Osteocyte (in vitro differentiated cells): ENCODE measurements around the gene PPP3CA. TPM values are rescaled to one million over a fixed set of nuclear protein-coding genes. Genes with fewer than 3 reads are reported as not detected.
A peak's percentile ranks its signal among the peaks of the same experiment; 100 is the strongest.

Experiments used
- DNase-seq: peaks from one replicate; pipeline ENCODE4 v3.0.0; 2021; ENCODE audit warnings: mixed read lengths; ENCODE audit not compliant: unreplicated experiment; ENCODE audit errors: extremely low spot score
- H3K27ac Mint-ChIP-seq: one replicate; pipeline ENCODE4 v1.8.0; 2021; ENCODE audit warnings: mild to moderate bottlenecking, mixed read lengths; ENCODE audit not compliant: unreplicated experiment
- H3K27me3 Mint-ChIP-seq: one replicate; pipeline ENCODE4 v1.8.0; 2021; ENCODE audit warnings: mixed read lengths; ENCODE audit not compliant: unreplicated experiment
- H3K36me3 Mint-ChIP-seq: one replicate; pipeline ENCODE4 v1.8.0; 2021; ENCODE audit warnings: mixed read lengths; ENCODE audit not compliant: unreplicated experiment
- H3K4me1 Mint-ChIP-seq: one replicate; pipeline ENCODE4 v1.8.0; 2021; ENCODE audit warnings: mixed read lengths; ENCODE audit not compliant: unreplicated experiment
- H3K4me3 Mint-ChIP-seq: one replicate; pipeline ENCODE4 v1.8.0; 2021; ENCODE audit warnings: mild to moderate bottlenecking, moderate library complexity, mixed read lengths; ENCODE audit not compliant: unreplicated experiment
- H3K9me3 Mint-ChIP-seq: one replicate; pipeline ENCODE4 v1.8.0; 2021; ENCODE audit warnings: mixed read lengths; ENCODE audit not compliant: unreplicated experiment
- CTCF ChIP-seq: fragments of 200-600 bp; sonication (generic); IDR thresholded peaks from 2 replicates; pipeline ENCODE4 v1.5.0; 2021; ENCODE audit warnings: antibody characterized with exemption, mild to moderate bottlenecking, moderate library complexity
- total RNA-seq: library from RNA; stranded (reverse); gene quantifications from 2 replicates; pipeline ENCODE4 v1.2.1, GENCODE V29; 2021

The PPP3CA gene
- total RNA-seq, 1 donor from 2014 or later: 40.5 TPM

GRCh38 chr4:101307899-101308298, 39.4 kb downstream of the PPP3CA start:
- no peak for DNase-seq
- peaks cover 27% of the 10 kb centered on the region for H3K4me1 Mint-ChIP-seq
- H3K9me3 Mint-ChIP-seq: no peaks in the 10 kb centered on the region
- no peak overlapping the region for H3K4me3 Mint-ChIP-seq
- H3K27me3 Mint-ChIP-seq: no peaks in the 10 kb centered on the region
- H3K36me3 Mint-ChIP-seq: no peaks in the 10 kb centered on the region
- no peak overlapping the region for H3K27ac Mint-ChIP-seq
- TF ChIP-seq CTCF: no peak

GRCh38 chr4:101306764-101307615, 40.3 kb downstream of the PPP3CA start:
- no peak for DNase-seq
- peaks cover 27% of the 10 kb centered on the region for H3K4me1 Mint-ChIP-seq

GRCh38 chr4:101306225-101306624, 41.1 kb downstream of the PPP3CA start:
- Mint-ChIP-seq H3K4me3 (peak overlapping the region; percentile 14), H3K4me1 (peaks cover 27% of the 10 kb centered on the region), H3K9me3 (no peaks in the 10 kb centered on the region), H3K27ac (no peak overlapping the region), H3K27me3 (no peaks in the 10 kb centered on the region), H3K36me3 (no peaks in the 10 kb centered on the region)
- no peak for DNase-seq
- TF ChIP-seq CTCF: no peak

More at GRCh38 chr4:101306764-101307615, 40.3 kb downstream of the PPP3CA start:
- no peak for TF ChIP-seq CTCF
- no peak overlapping the region for H3K27ac Mint-ChIP-seq
- H3K4me3 Mint-ChIP-seq: peak overlapping the region; percentile 14
- no peaks in the 10 kb centered on the region for H3K36me3 Mint-ChIP-seq
- H3K9me3 Mint-ChIP-seq: no peaks in the 10 kb centered on the region
- no peaks in the 10 kb centered on the region for H3K27me3 Mint-ChIP-seq

- Mint-ChIP-seq H3K27ac (no peak overlapping the region), H3K36me3 (no peaks in the 10 kb centered on the region), H3K4me3 (no peak overlapping the region), H3K4me1 (peaks cover 27% of the 10 kb centered on the region), H3K9me3 (no peaks in the 10 kb centered on the region), H3K27me3 (no peaks in the 10 kb centered on the region)
- TF ChIP-seq CTCF: no peak
- DNase-seq: no peak
These were observed 42.4 kb downstream of the PPP3CA start for GRCh38 chr4:101304916-101305315.

- Mint-ChIP-seq H3K36me3 (no peaks in the 10 kb centered on the region), H3K27me3 (no peaks in the 10 kb centered on the region), H3K4me1 (peaks cover 11% of the 10 kb centered on the region), H3K4me3 (no peak overlapping the region), H3K9me3 (no peaks in the 10 kb centered on the region), H3K27ac (no peak overlapping the region)
- TF ChIP-seq CTCF: no peak
- no peak for DNase-seq
These were observed 47.3 kb downstream of the PPP3CA start for GRCh38 chr4:101299899-101300540.
